HepG2 (cell line): ENCODE data around the gene CNOT1. TPM values are rescaled to one million over a fixed set of nuclear protein-coding genes. Genes with fewer than 3 reads are reported as not detected.

Source experiments
- ATAC-seq: fragments of 200-7000 bp; cut with Tn5 transposase; 3 replicates; pipeline ENCODE4 v1.9.1; 2020; ENCODE audit warnings: mild to moderate bottlenecking, moderate library complexity
- BruUV-seq: library from RNA; stranded (reverse); fragments of 400-500 nt; replicated peaks from 2 replicates; lab custom pipeline; 2021; lab: Mats Ljungman, UMichigan
- CTCF ChIA-PET: fragments of 300-600 bp; formaldehyde crosslinking; extraction: SDS; loops from one replicate; lab custom pipeline; 2021; ENCODE audit warnings: low total read pairs, inconsistent platforms, low intra/inter-chr PET ratio; lab: Yijun Ruan, JAX
- POLR2A ChIA-PET: fragments of 350-600 bp; sonication (Branson Sonifier 250); formaldehyde crosslinking; loops from one replicate; lab custom pipeline; 2020; ENCODE audit warnings: antibody characterized with exemption, inconsistent platforms; lab: Yijun Ruan, JAX
- DNase-seq: peaks from one replicate; pipeline ENCODE4 v3.0.0-alpha.2; 2015; ENCODE audit warnings: low spot score
- FAIRE-seq: peaks from 3 replicates; lab custom pipeline; 2011; peaks lifted over from hg19 to GRCh38; lab: Jason Lieb, UNC
- H2AFZ ChIP-seq: one replicate; pipeline ENCODE4 v1.6.1; 2011; ENCODE audit warnings: low read length, inconsistent platforms
- H3K27ac ChIP-seq: fragments of 300-600 bp; 3 replicates; pipeline ENCODE4 v1.8.0; 2011; ENCODE audit warnings: mixed run types, mild to moderate bottlenecking, mixed read lengths, low read length, inconsistent platforms; ENCODE audit not compliant: insufficient read depth; ENCODE audit errors: extremely low read length
- H3K27me3 ChIP-seq, 2 experiments: fragments of 200-600 bp in 1 of 2; 2 replicates in 1 of 2; 3 replicates in 1 of 2; pipeline versions ENCODE4 v1.6.0 to v1.8.0; 2011; ENCODE audit warnings: low read length in 2 of 2, mild to moderate bottlenecking in 2 of 2, moderate library complexity in 2 of 2, inconsistent platforms in 1 of 2; ENCODE audit not compliant: insufficient read depth in 2 of 2, control insufficient read depth in 1 of 2
- H3K36me3 ChIP-seq, 2 experiments: fragments of 200-600 bp in 1 of 2; replicated peaks in 1 of 2; 2 replicates in 1 of 2; 3 replicates in 1 of 2; pipeline versions ENCODE4 v1.5.1 to v1.8.0; 2011; ENCODE audit warnings: low read length in 2 of 2, inconsistent platforms in 1 of 2; ENCODE audit not compliant: insufficient read depth in 2 of 2, control insufficient read depth in 1 of 2
- H3K4me1 ChIP-seq: 2 replicates; pipeline ENCODE4 v1.5.1; 2012; ENCODE audit warnings: low read length, inconsistent platforms; ENCODE audit not compliant: insufficient read depth
- H3K4me2 ChIP-seq: 2 replicates; pipeline ENCODE4 v1.6.0; 2011; ENCODE audit warnings: low read depth, low read length, inconsistent platforms
- H3K4me3 ChIP-seq, 3 experiments: fragments of 200-600 bp in 1 of 3; sonication (generic), shearing (Covaris generic) in 1 of 3; replicated peaks in 1 of 3; 2 replicates each; pipeline ENCODE4 v1.5.1; 2011 to 2016; ENCODE audit warnings: low read length in 3 of 3, inconsistent platforms in 2 of 3, low read depth in 2 of 3, mild to moderate bottlenecking in 2 of 3, control low read depth in 1 of 3, mixed read lengths in 1 of 3; ENCODE audit not compliant: insufficient read depth in 1 of 3
- H3K79me2 ChIP-seq: one replicate; pipeline ENCODE4 v1.6.1; 2011; ENCODE audit warnings: low read length, inconsistent platforms; ENCODE audit not compliant: insufficient read depth
- H3K9ac ChIP-seq: 2 replicates; pipeline ENCODE4 v1.6.0; 2011; ENCODE audit warnings: mild to moderate bottlenecking, low read depth, low read length, inconsistent platforms; ENCODE audit not compliant: insufficient read depth
- H3K9me3 ChIP-seq: 2 replicates; pipeline ENCODE4 v1.5.1; 2012; ENCODE audit warnings: mild to moderate bottlenecking, low read length
- H4K20me1 ChIP-seq: 2 replicates; pipeline ENCODE4 v1.6.0; 2011; ENCODE audit warnings: inconsistent platforms, mild to moderate bottlenecking, low read length, moderate library complexity; ENCODE audit not compliant: insufficient read depth
- CHCHD3 ChIP-seq: sonication (generic); formaldehyde crosslinking; IDR thresholded peaks from 2 replicates; pipeline ENCODE4 v1.8.0; 2022; ENCODE audit warnings: mild to moderate bottlenecking, missing genetic modification reagents, moderate library complexity
- ELF3 ChIP-seq: IDR thresholded peaks from 2 replicates; pipeline ENCODE4 v1.6.1; 2016; ENCODE audit warnings: missing genetic modification reagents, missing compliant biosample characterization
- GTF2F1 ChIP-seq: fragments of 150-350 bp; IDR thresholded peaks from 2 replicates; pipeline ENCODE4 v1.6.1; 2014; ENCODE audit warnings: low read length
- PPARG ChIP-seq: conservative IDR thresholded peaks from 2 replicates; pipeline ENCODE4 v1.6.1; 2016; ENCODE audit warnings: missing biosample characterization, missing genetic modification reagents
- SSRP1 ChIP-seq: IDR thresholded peaks from 2 replicates; pipeline ENCODE4 v1.6.1; 2016; ENCODE audit warnings: control low read depth
- ZBTB8A ChIP-seq: sonication (generic); formaldehyde crosslinking; IDR thresholded peaks from 2 replicates; pipeline ENCODE4 v1.4.0; 2020; ENCODE audit warnings: mild to moderate bottlenecking, low read depth, missing genetic modification reagents, borderline replicate concordance
- ZNF382 ChIP-seq: sonication (generic); formaldehyde crosslinking; IDR thresholded peaks from 2 replicates; pipeline ENCODE4 v1.5.0; 2020; ENCODE audit warnings: missing genetic modification reagents, mild to moderate bottlenecking, borderline replicate concordance
- ZNF761 ChIP-seq: sonication (generic); formaldehyde crosslinking; conservative IDR thresholded peaks from 2 replicates; pipeline ENCODE4 v1.4.0; 2020; ENCODE audit warnings: mild to moderate bottlenecking, missing genetic modification reagents
- WGBS: methylation state at CpG from one replicate; pipeline ENCODE4 v1.1.6; 2017; ENCODE audit warnings: low lambda C conversion rate; 5-methylcytosine and 5-hydroxymethylcytosine counted together
- in situ Hi-C: cut with HindIII; loops from 2 replicates; pipeline ENCODE4 v1.10.0; 2017; ENCODE audit warnings: low pct_unique_long_range_greater_than_20kb; ENCODE audit not compliant: extremely low pct_ligation_motif_present
- intact Hi-C: fragments of 100-400 bp; cut with micrococcal nuclease; formaldehyde crosslinking; loops from one replicate; pipeline ENCODE4 v1.10.0; 2022; ENCODE audit not compliant: unreplicated experiment
- polyA plus RNA-seq, 8 experiments: library from polyadenylated mRNA; depleted of rRNA in 3 of 8; stranded (reverse) in 7 of 8; unstranded in 1 of 8; fragments of >200 nt; fragmentation: Illumina TruSeq in 4 of 8; extraction: Trizol in 4 of 8; gene quantifications; 2 replicates each; pipeline versions ENCODE4 v1.2.1 to v1.2.3, GENCODE V29; 2011 to 2016; ENCODE audit warnings: low read depth in 4 of 8, missing spikeins in 1 of 8, mixed read lengths in 1 of 8; ENCODE audit not compliant: insufficient read depth in 1 of 8
- total RNA-seq, 5 experiments: library from RNA; depleted of rRNA; stranded (reverse); fragments of >200 nt; fragmentation: Illumina TruSeq; extraction: Trizol; gene quantifications; 2 replicates each; pipeline ENCODE4 v1.2.3, GENCODE V29; 2016; ENCODE audit warnings: low read depth in 1 of 5
- TF ChIP-seq, protein P1 (sequence below): sonication (generic); formaldehyde crosslinking; IDR thresholded peaks from 2 replicates; pipeline ENCODE4 v1.8.1; 2023; ENCODE audit warnings: mild to moderate bottlenecking, missing genetic modification reagents, borderline replicate concordance
- TF ChIP-seq, protein P2 (sequence below), 2 experiments: fragments of 450-650 bp in 1 of 2; sonication (generic) in 1 of 2; formaldehyde crosslinking in 1 of 2; IDR thresholded peaks; 2 replicates each; pipeline versions ENCODE4 v1.6.1 to v1.8.0; 2016 to 2022; ENCODE audit warnings: antibody characterized with exemption in 1 of 2, mild to moderate bottlenecking in 1 of 2, missing genetic modification reagents in 1 of 2
- TF ChIP-seq, protein P3 (sequence below): sonication (generic); formaldehyde crosslinking; conservative IDR thresholded peaks from 2 replicates; pipeline ENCODE4 v1.5.0; 2020; ENCODE audit warnings: missing genetic modification reagents

Gene CNOT1
- total and polyA plus RNA-seq, 2 of the 13 experiments (the other 11 are each of a cell fraction or from before 2014, with no cell fraction given): 188 to 232 TPM

- WGBS: 29% methylated on average over 3 of the region's 3 CpGs
- no peaks in the 10 kb centered on the region for H4K20me1 ChIP-seq
- no peak for DNase-seq
- no peaks in the 10 kb centered on the region for H3K36me3 ChIP-seq
- no peak overlapping the region for H3K4me3 ChIP-seq
- in situ Hi-C loops: no loop called here
- no peak for ATAC-seq
- TF ChIP-seq, protein P1, sequence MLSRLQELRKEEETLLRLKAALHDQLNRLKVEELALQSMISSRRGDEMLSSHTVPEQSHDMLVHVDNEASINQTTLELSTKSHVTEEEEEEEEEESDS (CRISPR knock-in tag): no peak
- TF ChIP-seq CHCHD3: no peak
- no peak for TF ChIP-seq ZNF382
- TF ChIP-seq, protein P2, sequence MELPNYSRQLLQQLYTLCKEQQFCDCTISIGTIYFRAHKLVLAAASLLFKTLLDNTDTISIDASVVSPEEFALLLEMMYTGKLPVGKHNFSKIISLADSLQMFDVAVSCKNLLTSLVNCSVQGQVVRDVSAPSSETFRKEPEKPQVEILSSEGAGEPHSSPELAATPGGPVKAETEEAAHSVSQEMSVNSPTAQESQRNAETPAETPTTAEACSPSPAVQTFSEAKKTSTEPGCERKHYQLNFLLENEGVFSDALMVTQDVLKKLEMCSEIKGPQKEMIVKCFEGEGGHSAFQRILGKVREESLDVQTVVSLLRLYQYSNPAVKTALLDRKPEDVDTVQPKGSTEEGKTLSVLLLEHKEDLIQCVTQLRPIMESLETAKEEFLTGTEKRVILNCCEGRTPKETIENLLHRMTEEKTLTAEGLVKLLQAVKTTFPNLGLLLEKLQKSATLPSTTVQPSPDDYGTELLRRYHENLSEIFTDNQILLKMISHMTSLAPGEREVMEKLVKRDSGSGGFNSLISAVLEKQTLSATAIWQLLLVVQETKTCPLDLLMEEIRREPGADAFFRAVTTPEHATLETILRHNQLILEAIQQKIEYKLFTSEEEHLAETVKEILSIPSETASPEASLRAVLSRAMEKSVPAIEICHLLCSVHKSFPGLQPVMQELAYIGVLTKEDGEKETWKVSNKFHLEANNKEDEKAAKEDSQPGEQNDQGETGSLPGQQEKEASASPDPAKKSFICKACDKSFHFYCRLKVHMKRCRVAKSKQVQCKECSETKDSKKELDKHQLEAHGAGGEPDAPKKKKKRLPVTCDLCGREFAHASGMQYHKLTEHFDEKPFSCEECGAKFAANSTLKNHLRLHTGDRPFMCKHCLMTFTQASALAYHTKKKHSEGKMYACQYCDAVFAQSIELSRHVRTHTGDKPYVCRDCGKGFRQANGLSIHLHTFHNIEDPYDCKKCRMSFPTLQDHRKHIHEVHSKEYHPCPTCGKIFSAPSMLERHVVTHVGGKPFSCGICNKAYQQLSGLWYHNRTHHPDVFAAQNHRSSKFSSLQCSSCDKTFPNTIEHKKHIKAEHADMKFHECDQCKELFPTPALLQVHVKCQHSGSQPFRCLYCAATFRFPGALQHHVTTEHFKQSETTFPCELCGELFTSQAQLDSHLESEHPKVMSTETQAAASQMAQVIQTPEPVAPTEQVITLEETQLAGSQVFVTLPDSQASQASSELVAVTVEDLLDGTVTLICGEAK (IDR thresholded peaks at IDR 0.05): no peak
- TF ChIP-seq, protein P2 (CRISPR knock-in tag; IDR thresholded peaks at IDR 0.05): no peak
- TF ChIP-seq ZBTB8A (CRISPR knock-in tag): no peak
- no peak for TF ChIP-seq GTF2F1
- no peak for TF ChIP-seq ELF3 (CRISPR knock-in tag)
- no peak for TF ChIP-seq PPARG (CRISPR knock-in tag)
- no peak for TF ChIP-seq ZNF761 (CRISPR knock-in tag)
- TF ChIP-seq, protein P3, sequence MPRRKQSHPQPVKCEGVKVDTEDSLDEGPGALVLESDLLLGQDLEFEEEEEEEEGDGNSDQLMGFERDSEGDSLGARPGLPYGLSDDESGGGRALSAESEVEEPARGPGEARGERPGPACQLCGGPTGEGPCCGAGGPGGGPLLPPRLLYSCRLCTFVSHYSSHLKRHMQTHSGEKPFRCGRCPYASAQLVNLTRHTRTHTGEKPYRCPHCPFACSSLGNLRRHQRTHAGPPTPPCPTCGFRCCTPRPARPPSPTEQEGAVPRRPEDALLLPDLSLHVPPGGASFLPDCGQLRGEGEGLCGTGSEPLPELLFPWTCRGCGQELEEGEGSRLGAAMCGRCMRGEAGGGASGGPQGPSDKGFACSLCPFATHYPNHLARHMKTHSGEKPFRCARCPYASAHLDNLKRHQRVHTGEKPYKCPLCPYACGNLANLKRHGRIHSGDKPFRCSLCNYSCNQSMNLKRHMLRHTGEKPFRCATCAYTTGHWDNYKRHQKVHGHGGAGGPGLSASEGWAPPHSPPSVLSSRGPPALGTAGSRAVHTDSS: no peak
- no peak for TF ChIP-seq SSRP1
- no peak overlapping the region for H3K9ac ChIP-seq
- no peak overlapping the region for H3K4me2 ChIP-seq
- H3K4me1 ChIP-seq: no peaks in the 10 kb centered on the region
- BruUV-seq: no TSS peak
- H3K27ac ChIP-seq: no peak overlapping the region
- no peaks in the 10 kb centered on the region for H3K79me2 ChIP-seq
- CTCF ChIA-PET: no interaction called here
- POLR2A ChIA-PET: no interaction called here
- peaks cover 1 to 39% of the 10 kb centered on the region in 2 experiments; a peak in 2 of 5 replicates for H3K27me3 ChIP-seq
- H2AFZ ChIP-seq: no peak overlapping the region
- no peak for FAIRE-seq
- intact Hi-C loops: no loop called here
- H3K9me3 ChIP-seq: no peaks in the 10 kb centered on the region
Measured at GRCh38 chr16:58472827-58473226, 156.8 kb downstream of the CNOT1 start.
